T-cell (primary cell): ENCODE results near the gene KHSRP. TPM values are rescaled to one million over a fixed set of nuclear protein-coding genes. Genes with fewer than 3 reads are reported as not detected.
A peak's percentile ranks its signal among the peaks of the same experiment; 100 is the strongest.

Experiments
- ATAC-seq, 4 experiments: fragments of 200-7000 bp in 3 of 4; fragments of 150-1000 bp in 1 of 4; cut with Tn5 transposase; replicated peaks in 1 of 4; 1 replicate in 3 of 4; 2 replicates in 1 of 4; pipeline ENCODE4 v1.10.0; 2021; ENCODE audit warnings: moderate library complexity in 3 of 4, mild to moderate bottlenecking in 2 of 4, moderate number of reproducible peaks in 1 of 4
- CTCF ChIA-PET, 2 donors: fragments of 300-600 bp; sonication (Branson Sonifier 250); formaldehyde crosslinking; loops; one replicate each; lab custom pipeline; 2022; ENCODE audit warnings: antibody characterized with exemption in 2 of 2; lab: Charles Lee
- POLR2A ChIA-PET, 2 donors: fragments of 300-600 bp; sonication (Branson Sonifier 250); formaldehyde crosslinking; loops; one replicate each; lab custom pipeline; 2022; ENCODE audit warnings: antibody characterized with exemption in 2 of 2; lab: Charles Lee
- DNase-seq, 35 experiments: peaks; one replicate each; pipeline versions ENCODE4 v3.0.0 to v3.0.0-alpha.2; 2013 to 2023
- H3K27ac ChIP-seq: one replicate; pipeline ENCODE4 v1.5.1; 2013; ENCODE audit warnings: low read length
- H3K27me3 ChIP-seq, 2 experiments: replicated peaks in 1 of 2; 1 replicate in 1 of 2; 2 replicates in 1 of 2; pipeline versions ENCODE4 v1.6.1 to v1.7.0; 2013; ENCODE audit warnings: low read length in 1 of 2, mixed read lengths in 1 of 2; ENCODE audit not compliant: control insufficient read depth in 2 of 2, insufficient read depth in 2 of 2; ENCODE audit errors: extremely low read depth in 1 of 2
- H3K36me3 ChIP-seq, 2 donors: 1 replicate in 1 of 2; 2 replicates in 1 of 2; pipeline versions ENCODE4 v1.6.1 to v1.7.0; 2013; ENCODE audit warnings: low read length in 1 of 2; ENCODE audit not compliant: control insufficient read depth in 2 of 2, insufficient read depth in 1 of 2; ENCODE audit errors: extremely low read depth in 1 of 2
- H3K4me1 ChIP-seq, 2 experiments: 1 replicate in 1 of 2; 2 replicates in 1 of 2; pipeline versions ENCODE4 v1.6.1 to v1.7.0; 2013; ENCODE audit warnings: low read length in 2 of 2, mixed read lengths in 1 of 2; ENCODE audit not compliant: insufficient read depth in 2 of 2, control insufficient read depth in 1 of 2; ENCODE audit errors: extremely low read depth in 1 of 2
- H3K4me3 ChIP-seq, 2 donors: 1 replicate in 1 of 2; 2 replicates in 1 of 2; pipeline versions ENCODE4 v1.5.1 to v1.7.0; 2013; ENCODE audit warnings: mild to moderate bottlenecking in 2 of 2, low read length in 1 of 2, moderate library complexity in 1 of 2; ENCODE audit not compliant: control insufficient read depth in 1 of 2; ENCODE audit errors: extremely low read depth in 1 of 2
- H3K9me3 ChIP-seq: 2 replicates; pipeline ENCODE4 v1.7.0; 2013
- H3K27ac Mint-ChIP-seq, 2 donors: one replicate each; pipeline ENCODE4 v1.8.0; 2020 to 2021; ENCODE audit warnings: mild to moderate bottlenecking in 2 of 2, mixed read lengths in 2 of 2
- H3K27me3 Mint-ChIP-seq, 2 donors: one replicate each; pipeline ENCODE4 v1.8.0; 2021 to 2022; ENCODE audit warnings: mixed read lengths in 2 of 2
- H3K36me3 Mint-ChIP-seq: one replicate; pipeline ENCODE4 v1.8.0; 2021; ENCODE audit warnings: mixed read lengths
- H3K4me1 Mint-ChIP-seq, 3 donors: one replicate each; pipeline ENCODE4 v1.8.0; 2020 to 2022; ENCODE audit warnings: mixed read lengths in 3 of 3, mild to moderate bottlenecking in 1 of 3
- H3K4me3 Mint-ChIP-seq, 3 donors: one replicate each; pipeline ENCODE4 v1.8.0; 2020 to 2022; ENCODE audit warnings: mild to moderate bottlenecking in 3 of 3, mixed read lengths in 3 of 3, moderate library complexity in 3 of 3
- H3K9me3 Mint-ChIP-seq, 3 donors: one replicate each; pipeline ENCODE4 v1.8.0; 2020 to 2022; ENCODE audit warnings: mixed read lengths in 3 of 3
- WGBS: methylation state at CpG from one replicate; pipeline ENCODE4 v1.1.5; 2013; ENCODE audit warnings: missing lambda C conversion rate; ENCODE audit not compliant: insufficient coverage; 5-methylcytosine and 5-hydroxymethylcytosine counted together
- total RNA-seq, 35 experiments: library from RNA in 6 of 35; stranded (reverse) in 6 of 35; fragments of 120-200 nt in 1 of 35; gene quantifications; one replicate each; pipeline versions ENCODE4 v1.2.1 to v1.2.4 and lab custom pipeline; 2013 to 2026

The KHSRP gene
- total RNA-seq, 5 donors from 2014 or later (not counting 1 experiment from before 2014, with no cell fraction given): 147 to 194 (median 189) TPM

DNA sequence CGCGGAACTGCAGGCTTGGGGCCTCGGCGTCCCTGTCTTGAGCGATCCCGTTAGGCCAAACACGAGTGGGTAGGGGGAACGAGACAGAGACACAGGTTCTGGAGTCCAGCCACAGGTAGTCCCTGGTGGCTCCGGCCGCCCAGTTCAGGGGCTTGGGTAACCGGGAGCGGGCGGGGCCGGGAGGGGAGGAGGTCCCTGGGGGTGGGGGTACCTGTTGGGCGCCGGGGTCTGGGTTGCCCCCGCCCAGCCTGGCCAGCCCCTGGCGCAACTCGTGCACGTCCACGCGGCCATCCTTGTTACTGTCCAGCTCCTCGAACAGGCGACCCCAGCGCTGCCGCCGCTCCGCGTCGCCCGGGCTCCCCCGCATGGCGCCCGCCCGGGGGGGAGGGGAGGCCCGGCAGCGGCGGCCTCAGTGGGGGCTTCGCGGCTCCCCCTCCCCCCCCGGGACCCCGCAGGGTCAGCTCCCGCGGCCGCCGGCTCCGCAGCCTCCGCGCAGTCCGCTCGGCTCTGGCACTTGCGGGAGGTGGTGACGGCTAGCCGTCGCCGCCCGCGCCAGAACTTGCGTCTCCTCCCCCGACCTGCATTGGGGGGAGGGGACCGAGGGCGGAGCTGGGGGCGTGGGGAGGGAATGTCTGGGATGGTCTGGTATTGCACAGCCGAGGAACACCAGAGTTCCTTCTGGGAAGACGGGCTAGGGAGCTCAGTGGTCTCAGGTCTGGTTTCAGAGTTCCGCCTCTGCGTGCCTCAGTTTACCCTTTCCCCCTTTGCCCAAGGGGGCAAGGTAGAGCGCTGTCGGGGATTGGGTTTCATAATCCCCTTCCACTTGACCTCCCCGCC, 34.9 kb upstream of the KHSRP start, which contains the start of gene SLC25A23:
Gene SLC25A23, minus strand, starts transcription at position 531 of the 837 bp plus-strand sequence. Its CDS starts 164 bp downstream, at position 367.
- H3K4me1 Mint-ChIP-seq: peaks cover 21 to 24% (median 24%) of the 10 kb centered on the region in 3 donors
- peaks cover 2 to 32% of the 10 kb centered on the region in 2 experiments for H3K4me1 ChIP-seq
- WGBS: 19% methylated on average over 27 of the region's 70 CpGs
- POLR2A ChIA-PET: interaction anchor here (0.6 kb wide), 2 partner anchors 77 to 111 kb away, joined by 4 to 6 read pairs; no protein-coding TSS in a partner anchor
- H3K27me3 Mint-ChIP-seq: no peaks in the 10 kb centered on the region
- CTCF ChIA-PET: no interaction called here
- peak within 1 kb of the TSS; percentile 88 to 99 (median 97) for H3K4me3 Mint-ChIP-seq
- peaks cover 5 to 9% (median 7%) of the 10 kb centered on the region in 3 donors for H3K9me3 Mint-ChIP-seq
- H3K27me3 ChIP-seq: peaks cover 0 to 7% of the 10 kb centered on the region in 2 experiments
- H3K4me3 ChIP-seq: peak within 1 kb of the TSS; percentile 63 to 93
- H3K27ac Mint-ChIP-seq: peak within 1 kb of the TSS; percentile 89 to 94
- no peaks in the 10 kb centered on the region for H3K9me3 ChIP-seq
- peaks cover 21% of the 10 kb centered on the region for H3K36me3 Mint-ChIP-seq
- peaks cover 5 to 7% of the 10 kb centered on the region in 2 donors for H3K36me3 ChIP-seq
- peak within 1 kb of the TSS; percentile 67 for H3K27ac ChIP-seq
- peak in 29 of 35 experiments; percentile 19 to 71 (median 38) for DNase-seq
- peak; percentile 21 to 35 (median 26) for ATAC-seq

DNA sequence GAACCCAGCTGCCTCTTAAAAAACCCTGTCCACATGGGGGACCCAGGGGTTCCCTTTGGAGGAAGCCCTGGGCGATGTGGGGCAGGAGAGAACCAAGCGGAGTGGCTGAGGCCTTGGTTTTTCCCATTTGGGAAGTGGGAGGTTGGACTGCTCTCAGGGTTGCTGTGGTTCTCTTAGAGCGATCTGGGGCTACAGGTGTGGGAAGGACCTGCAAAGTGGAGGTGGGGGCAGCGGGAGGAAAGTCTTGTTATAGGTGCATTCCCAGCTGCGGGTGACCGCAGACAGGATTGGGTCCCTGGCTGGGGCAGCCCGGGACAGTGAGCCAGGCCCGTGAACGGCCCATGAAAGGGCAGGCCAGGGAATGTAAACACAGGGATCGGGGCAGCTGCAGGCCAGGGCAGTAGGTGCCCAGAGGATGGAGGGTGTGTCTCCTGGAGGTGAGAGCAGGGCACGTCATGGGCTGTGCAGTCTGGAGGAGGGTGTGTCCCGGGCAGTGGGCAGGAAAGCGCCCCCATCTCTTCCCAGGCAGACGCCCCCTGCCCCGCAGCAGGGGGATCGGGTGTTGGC, 34.2 kb upstream of the KHSRP start:
- Mint-ChIP-seq H3K27ac (peak overlapping the region; percentile 85 to 91), H3K36me3 (peaks cover 28% of the 10 kb centered on the region), H3K4me1 (peaks cover 18 to 21% (median 20%) of the 10 kb centered on the region in 3 donors), H3K4me3 (peak overlapping the region; percentile 82 to 99 (median 90)), H3K9me3 (peaks cover 5 to 9% (median 8%) of the 10 kb centered on the region in 3 donors), H3K27me3 (no peaks in the 10 kb centered on the region)
- Histone ChIP-seq H3K9me3 (no peaks in the 10 kb centered on the region), H3K4me1 (peaks cover under 1 to 25% of the 10 kb centered on the region in 2 experiments), H3K4me3 (peak overlapping the region; percentile 6 to 63), H3K27me3 (peaks cover 0 to 1% of the 10 kb centered on the region in 2 experiments), H3K36me3 (peaks cover 7 to 14% of the 10 kb centered on the region in 2 donors), H3K27ac (peak overlapping the region; percentile 34)
- WGBS: 78% methylated on average over 15 of the region's 16 CpGs
- CTCF ChIA-PET: no interaction called here
- DNase-seq (no peak), ATAC-seq (no peak)
- POLR2A ChIA-PET: interaction anchor here (0.6 kb wide), 2 partner anchors 27 to 111 kb away, joined by 6 to 9 read pairs; no protein-coding TSS in a partner anchor

DNA sequence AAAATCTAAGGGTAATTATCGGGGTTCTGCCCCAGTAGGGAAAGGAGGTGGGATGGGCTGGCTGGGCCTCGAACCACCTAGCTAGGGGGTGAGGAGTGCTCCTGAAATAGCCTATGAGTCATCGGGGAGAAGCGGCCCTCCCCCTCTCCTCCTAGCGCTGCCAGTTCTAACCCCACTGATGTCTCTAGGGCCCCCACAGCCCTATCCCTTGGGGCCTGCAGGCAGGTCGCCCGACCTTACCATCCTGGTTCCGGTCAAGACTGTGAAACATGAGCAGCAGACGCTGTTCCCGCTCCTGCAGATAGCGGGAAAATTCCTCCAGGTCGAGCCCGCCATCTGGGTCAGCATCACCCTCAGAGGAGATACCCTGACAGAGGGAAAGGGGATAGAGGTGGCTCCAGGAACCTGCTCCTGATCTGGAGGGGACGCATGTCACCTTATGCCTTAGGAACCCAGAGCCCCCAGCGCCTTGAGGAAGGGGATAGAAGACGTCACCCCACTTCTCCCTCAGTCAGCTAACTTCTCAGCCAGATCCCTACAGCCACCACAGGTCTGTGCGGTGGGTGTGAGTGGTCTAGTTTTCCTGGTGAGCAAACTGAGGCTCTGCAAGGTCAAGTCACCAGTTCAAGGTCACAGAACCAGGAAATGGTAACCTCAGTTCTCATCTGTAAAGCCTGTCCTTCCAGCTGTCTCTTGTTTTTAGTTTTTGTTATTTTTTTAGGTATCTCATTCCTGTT, 33.5 kb upstream of the KHSRP start:
- CTCF ChIA-PET: no interaction called here
- H3K9me3 ChIP-seq: no peaks in the 10 kb centered on the region
- H3K9me3 Mint-ChIP-seq: peaks cover 5 to 13% (median 9%) of the 10 kb centered on the region in 3 donors
- peaks cover 7 to 14% of the 10 kb centered on the region in 2 donors for H3K36me3 ChIP-seq
- POLR2A ChIA-PET: interaction anchor here in 1 of 2 donors (0.6 kb wide), 1 partner anchor 27 kb away, joined by 9 read pairs; no protein-coding TSS in a partner anchor
- no peak overlapping the region for H3K4me3 ChIP-seq
- H3K4me3 Mint-ChIP-seq: peak overlapping the region; percentile 82 to 99 (median 90)
- peaks cover 17 to 20% (median 19%) of the 10 kb centered on the region in 3 donors for H3K4me1 Mint-ChIP-seq
- peak overlapping the region; percentile 85 to 91 for H3K27ac Mint-ChIP-seq
- 98% methylated on average over 8 of the region's 17 CpGs for WGBS
- peaks cover 33% of the 10 kb centered on the region for H3K36me3 Mint-ChIP-seq
- H3K27me3 ChIP-seq: no peaks in the 10 kb centered on the region
- ATAC-seq: no peak
- peaks cover 0 to 22% of the 10 kb centered on the region in 2 experiments for H3K4me1 ChIP-seq
- H3K27me3 Mint-ChIP-seq: no peaks in the 10 kb centered on the region
- DNase-seq: no peak
- no peak overlapping the region for H3K27ac ChIP-seq

DNA sequence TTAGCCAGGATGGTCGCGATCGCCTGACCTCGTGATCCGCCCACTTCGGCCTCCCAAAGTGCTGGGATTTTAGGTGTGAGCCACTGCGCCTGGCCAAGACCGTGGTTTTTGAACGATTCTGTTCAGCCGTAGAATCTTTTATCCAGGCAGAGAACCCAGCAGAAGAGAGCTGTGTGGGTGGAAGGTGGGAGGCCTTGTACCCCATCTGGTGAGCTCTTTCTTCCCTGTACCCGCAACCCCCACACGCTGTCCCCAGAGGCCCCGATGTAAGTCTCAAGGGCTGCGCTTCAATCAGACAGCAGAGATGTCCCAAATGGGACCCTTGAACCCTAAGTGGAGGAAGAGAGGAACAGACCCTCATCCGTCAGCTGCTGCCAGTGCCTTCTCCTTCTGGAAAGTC, 31.3 kb upstream of the KHSRP start:
- Histone ChIP-seq H3K9me3 (no peaks in the 10 kb centered on the region), H3K36me3 (peaks cover 12 to 14% of the 10 kb centered on the region in 2 donors), H3K27me3 (no peaks in the 10 kb centered on the region), H3K27ac (no peak overlapping the region), H3K4me3 (no peak overlapping the region), H3K4me1 (peaks cover 0 to 21% of the 10 kb centered on the region in 2 experiments)
- CTCF ChIA-PET: no interaction called here
- Mint-ChIP-seq H3K27me3 (no peaks in the 10 kb centered on the region), H3K4me1 (peaks cover 12 to 19% (median 16%) of the 10 kb centered on the region in 3 donors), H3K4me3 (no peak overlapping the region), H3K36me3 (peaks cover 37% of the 10 kb centered on the region), H3K9me3 (peaks cover 5 to 13% (median 9%) of the 10 kb centered on the region in 3 donors), H3K27ac (no peak overlapping the region)
- no peak for DNase-seq
- POLR2A ChIA-PET: no interaction called here
- no peak for ATAC-seq
- WGBS: 89% methylated on average over 7 of the region's 15 CpGs

DNA sequence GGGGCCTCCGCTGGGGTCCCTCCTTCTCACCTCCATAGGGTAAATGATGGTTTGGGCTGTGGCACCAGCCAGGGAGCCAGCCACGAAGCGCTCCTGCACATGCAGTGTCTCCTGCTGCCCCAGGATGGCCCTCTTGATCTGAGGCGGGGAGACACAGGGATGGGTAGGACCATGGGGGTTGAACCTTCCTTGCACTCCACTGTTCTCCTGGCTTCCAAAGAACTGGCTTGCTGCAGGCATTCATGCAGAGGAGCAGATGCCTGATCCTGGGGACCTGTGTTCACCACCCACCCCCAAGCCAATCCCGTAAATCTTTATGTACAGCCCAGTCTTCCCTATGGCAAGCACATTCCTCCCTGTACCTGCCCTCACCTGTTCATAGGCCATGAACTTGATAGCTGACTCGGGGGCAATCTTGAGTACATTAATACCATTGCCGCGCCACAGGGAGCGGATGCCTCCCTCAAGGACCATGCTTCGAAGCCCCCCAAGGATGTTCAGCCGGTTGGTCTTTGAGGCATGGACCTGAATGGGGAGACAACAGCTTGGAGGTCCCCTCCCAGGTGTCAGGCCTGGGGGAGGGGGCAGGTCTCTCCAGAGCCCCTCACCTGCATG, 29.4 kb upstream of the KHSRP start:
- H3K4me3 ChIP-seq: no peak overlapping the region
- Mint-ChIP-seq H3K27ac (no peak overlapping the region), H3K4me1 (peaks cover 7 to 9% (median 7%) of the 10 kb centered on the region in 3 donors), H3K27me3 (no peaks in the 10 kb centered on the region), H3K9me3 (peaks cover 5 to 13% (median 9%) of the 10 kb centered on the region in 3 donors), H3K4me3 (no peak overlapping the region), H3K36me3 (peaks cover 39% of the 10 kb centered on the region)
- H3K4me1 ChIP-seq: peaks cover 0 to 8% of the 10 kb centered on the region in 2 experiments
- H3K27ac ChIP-seq: no peak overlapping the region
- WGBS: 96% methylated on average over 9 of the region's 11 CpGs
- no peaks in the 10 kb centered on the region for H3K9me3 ChIP-seq
- peaks cover 12 to 14% of the 10 kb centered on the region in 2 donors for H3K36me3 ChIP-seq
- no peak for ATAC-seq
- ChIA-PET CTCF (interaction anchor here in 1 of 2 donors (0.6 kb wide), 1 partner anchor 456 kb away, joined by 3 read pairs; no protein-coding TSS in a partner anchor), POLR2A (no interaction called here)
- DNase-seq: peak in 1 of 35 experiments; percentile 17
- no peaks in the 10 kb centered on the region for H3K27me3 ChIP-seq
